Loucy (cell line): Measurements from ENCODE around the gene SQSTM1.
"Not testable (repeated sequence)": the region's sequence is repeated elsewhere in the genome, so short reads cannot be mapped to it uniquely, and the experiment has no call there.

ENCODE experiments used
- H2AFZ ChIP-seq: fragments of 200-600 bp; sonication (generic); 2 replicates; pipeline ENCODE4 v1.6.0; 2016; ENCODE audit warnings: antibody characterized with exemption, mild to moderate bottlenecking, low read length, moderate library complexity
- H3F3A ChIP-seq: fragments of 200-600 bp; 2 replicates; pipeline ENCODE4 v1.6.0; 2016; ENCODE audit warnings: antibody characterized with exemption, low read depth, mild to moderate bottlenecking
- H3K27me3 ChIP-seq: fragments of 200-600 bp; sonication (generic); 2 replicates; pipeline ENCODE4 v1.6.1; 2014; ENCODE audit warnings: low read length, mild to moderate bottlenecking; ENCODE audit not compliant: insufficient read depth, poor library complexity, severe bottlenecking
- H3K36me3 ChIP-seq: fragments of 200-600 bp; sonication (generic); 2 replicates; pipeline ENCODE4 v1.6.1; 2016; ENCODE audit warnings: low read length; ENCODE audit not compliant: insufficient read depth
- H3K4me1 ChIP-seq: fragments of 200-600 bp; sonication (generic); 2 replicates; pipeline ENCODE4 v1.5.1; 2014; ENCODE audit warnings: low read length, mild to moderate bottlenecking; ENCODE audit not compliant: insufficient read depth, poor library complexity, severe bottlenecking
- H3K4me2 ChIP-seq: fragments of 200-600 bp; sonication (generic); 2 replicates; pipeline ENCODE4 v1.6.0; 2014; ENCODE audit warnings: antibody characterized with exemption, low read length, low read depth, mild to moderate bottlenecking; ENCODE audit not compliant: poor library complexity, severe bottlenecking
- H3K4me3 ChIP-seq: fragments of 200-600 bp; sonication (generic); 2 replicates; pipeline ENCODE4 v1.5.1; 2014; ENCODE audit warnings: low read length, mild to moderate bottlenecking, mixed read lengths; ENCODE audit not compliant: poor library complexity, severe bottlenecking
- H3K79me2 ChIP-seq: fragments of 200-600 bp; sonication (generic); 2 replicates; pipeline ENCODE4 v1.6.1; 2014; ENCODE audit warnings: low read length; ENCODE audit not compliant: insufficient read depth
- H3K9ac ChIP-seq: fragments of 200-600 bp; sonication (generic); 2 replicates; pipeline ENCODE4 v1.6.0; 2014; ENCODE audit warnings: mild to moderate bottlenecking, low read depth, low read length, moderate library complexity; ENCODE audit not compliant: poor library complexity, severe bottlenecking
- H3K9me2 ChIP-seq: fragments of 200-600 bp; sonication (generic); replicated peaks from 2 replicates; pipeline ENCODE4 v1.6.1; 2016; ENCODE audit warnings: low read depth, low read length, mixed read lengths
- H3K9me3 ChIP-seq: fragments of 200-600 bp; sonication (generic); 2 replicates; pipeline ENCODE4 v1.6.1; 2014; ENCODE audit warnings: mild to moderate bottlenecking, antibody characterized with exemption, low read length, low read depth; ENCODE audit not compliant: insufficient read depth
- H4K20me1 ChIP-seq: fragments of 200-600 bp; sonication (generic); 2 replicates; pipeline ENCODE4 v1.6.0; 2014; ENCODE audit warnings: antibody characterized with exemption, low read length, mild to moderate bottlenecking; ENCODE audit not compliant: insufficient read depth, poor library complexity, severe bottlenecking
- CTCF ChIP-seq: fragments of 200-600 bp; sonication (generic); conservative IDR thresholded peaks from 2 replicates; pipeline ENCODE4 v1.5.1; 2014; ENCODE audit warnings: mild to moderate bottlenecking, antibody characterized with exemption, low read length
- EZH2phosphoT487 ChIP-seq: fragments of 200-600 bp; IDR thresholded peaks from 2 replicates; pipeline ENCODE4 v1.6.1; 2018; ENCODE audit warnings: antibody characterized with exemption, mild to moderate bottlenecking, moderate library complexity, borderline replicate concordance

The SQSTM1 gene

GRCh38 chr5:179833709-179834070, 13.0 kb downstream of the SQSTM1 start:
- Histone ChIP-seq H3K4me1 (no peaks in the 10 kb centered on the region), H3K79me2 (no peaks in the 10 kb centered on the region), H4K20me1 (no peaks in the 10 kb centered on the region), H3K9me2 (no peaks in the 10 kb centered on the region), H3K27me3 (no peaks in the 10 kb centered on the region), H2AFZ (no peak overlapping the region), H3K9ac (no peak overlapping the region), H3K9me3 (no peaks in the 10 kb centered on the region), H3K4me2 (no peak overlapping the region), H3K4me3 (no peak overlapping the region), H3F3A (no peaks in the 10 kb centered on the region), H3K36me3 (peaks cover 19% of the 10 kb centered on the region; the same call in 1 of the 2 replicates)
- TF ChIP-seq CTCF = no peak
- TF ChIP-seq EZH2phosphoT487 = no peak

GRCh38 chr5:179834120-179834519, 13.4 kb downstream of the SQSTM1 start:
- H3F3A ChIP-seq = no peaks in the 10 kb centered on the region
- no peak overlapping the region for H3K4me2 ChIP-seq
- H2AFZ ChIP-seq = no peak overlapping the region
- H3K4me1 ChIP-seq = no peaks in the 10 kb centered on the region
- no peaks in the 10 kb centered on the region for H3K79me2 ChIP-seq
- H3K9me2 ChIP-seq = no peaks in the 10 kb centered on the region
- TF ChIP-seq EZH2phosphoT487 (no peak), CTCF (no peak)
- H4K20me1 ChIP-seq = no peaks in the 10 kb centered on the region
- no peaks in the 10 kb centered on the region for H3K9me3 ChIP-seq
- peaks cover 19% of the 10 kb centered on the region; the same call in 1 of the 2 replicates for H3K36me3 ChIP-seq
- H3K27me3 ChIP-seq = no peaks in the 10 kb centered on the region
- H3K9ac ChIP-seq = no peak overlapping the region
- H3K4me3 ChIP-seq = no peak overlapping the region

- H3K4me2 ChIP-seq, H3K9ac ChIP-seq, H2AFZ ChIP-seq, H3K27me3 ChIP-seq, H3K4me1 ChIP-seq, H3K9me2 ChIP-seq, H3F3A ChIP-seq, H4K20me1 ChIP-seq, H3K4me3 ChIP-seq, H3K9me3 ChIP-seq, H3K79me2 ChIP-seq: not testable (repeated sequence)
- peaks cover 19% of the 10 kb centered on the region; the same call in 1 of the 2 replicates for H3K36me3 ChIP-seq
Measured at GRCh38 chr5:179834871-179835270, 14.2 kb downstream of the SQSTM1 start.

- no peaks in the 10 kb centered on the region for H3K9me3 ChIP-seq
- no peaks in the 10 kb centered on the region for H3F3A ChIP-seq
- no peak overlapping the region for H3K4me3 ChIP-seq
- no peaks in the 10 kb centered on the region for H3K4me1 ChIP-seq
- H3K9ac ChIP-seq = no peak overlapping the region
- no peak overlapping the region for H3K4me2 ChIP-seq
- H3K36me3 ChIP-seq = peaks cover 19% of the 10 kb centered on the region; the same call in 1 of the 2 replicates
- no peaks in the 10 kb centered on the region for H3K27me3 ChIP-seq
- TF ChIP-seq CTCF (no peak), EZH2phosphoT487 (no peak)
- no peak overlapping the region for H2AFZ ChIP-seq
- no peaks in the 10 kb centered on the region for H3K79me2 ChIP-seq
- no peaks in the 10 kb centered on the region for H4K20me1 ChIP-seq
- H3K9me2 ChIP-seq = no peaks in the 10 kb centered on the region
Measured at GRCh38 chr5:179836225-179837019, 15.7 kb downstream of the SQSTM1 start.
